Stimulated activated CD8-positive, alpha-beta memory T cell treated with anti-CD3 and anti-CD28 coated beads, Interleukin-15, amount 100 ng/mL, for 24 hours (primary cell): ENCODE data around the gene SRR.

Source experiments
- DNase-seq: peaks from one replicate; pipeline ENCODE4 v3.0.0-alpha.2; 2020; ENCODE audit warnings: low read depth

The SRR gene

DNA sequence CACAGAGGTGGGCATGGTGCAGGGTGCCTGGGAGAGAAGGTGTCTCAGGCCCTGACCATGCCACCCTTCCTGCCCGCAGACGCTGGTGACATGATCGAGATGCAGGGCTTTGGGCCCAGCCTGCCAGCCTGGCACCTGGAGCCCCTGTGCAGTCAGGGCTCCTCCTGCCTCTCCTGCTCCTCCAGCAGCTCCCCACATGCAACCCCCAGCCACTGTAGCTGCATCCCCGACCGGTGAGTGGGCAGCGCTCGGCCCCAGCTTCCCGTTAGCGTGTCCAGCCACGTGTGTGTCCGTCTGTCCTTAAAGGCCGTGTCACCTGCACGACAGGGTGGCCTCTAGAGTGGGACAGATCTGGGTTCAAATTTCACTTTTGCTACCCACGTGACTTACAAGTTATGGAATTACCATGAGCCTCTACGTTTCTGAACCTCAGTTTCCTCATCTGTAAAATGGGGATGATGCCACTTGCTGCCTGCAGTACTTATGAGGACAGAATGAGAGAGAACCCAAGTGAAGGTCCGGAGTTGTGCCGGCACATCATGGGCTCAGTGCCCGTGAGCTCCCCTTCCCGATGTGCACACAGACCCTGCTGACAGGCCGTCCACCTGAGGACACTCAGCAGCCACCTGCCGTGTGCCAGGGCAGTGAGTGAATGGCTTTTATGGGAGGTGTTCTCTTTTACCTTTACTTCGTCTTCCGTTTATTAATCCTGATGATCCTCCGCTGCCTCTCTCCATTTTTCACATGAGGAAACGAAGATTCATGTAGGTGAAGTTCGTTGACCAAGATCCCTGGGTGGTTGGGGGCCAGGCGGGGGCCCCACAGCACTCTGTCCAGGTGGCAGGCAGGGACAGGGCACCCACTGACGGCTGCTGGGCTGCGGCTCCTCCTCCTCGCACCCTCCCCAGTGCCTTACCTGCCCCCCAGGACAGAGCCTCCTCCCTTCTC is 67.7 kb downstream of the SRR start:
- no peak for DNase-seq

DNA sequence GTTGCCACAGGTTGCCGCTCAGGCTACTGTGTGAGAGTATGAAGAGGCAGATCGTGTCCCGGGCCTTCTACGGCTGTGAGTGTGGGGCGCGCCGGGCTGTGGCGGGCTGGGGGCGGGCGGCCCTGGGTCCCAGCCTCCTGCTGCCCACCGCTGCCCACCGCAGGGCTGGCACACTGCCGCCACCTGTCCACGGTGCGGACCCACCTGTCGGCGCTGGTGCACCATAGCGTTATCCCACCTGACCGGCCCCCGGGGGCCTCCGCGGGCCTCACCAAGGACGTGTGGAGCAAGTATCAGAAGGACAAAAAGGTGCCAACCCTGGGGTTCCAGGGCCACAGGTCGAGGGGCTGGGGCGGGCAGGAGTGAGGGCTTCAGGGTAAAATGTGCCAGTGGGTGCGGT is 68.4 kb downstream of the SRR start:
- no peak for DNase-seq

DNA sequence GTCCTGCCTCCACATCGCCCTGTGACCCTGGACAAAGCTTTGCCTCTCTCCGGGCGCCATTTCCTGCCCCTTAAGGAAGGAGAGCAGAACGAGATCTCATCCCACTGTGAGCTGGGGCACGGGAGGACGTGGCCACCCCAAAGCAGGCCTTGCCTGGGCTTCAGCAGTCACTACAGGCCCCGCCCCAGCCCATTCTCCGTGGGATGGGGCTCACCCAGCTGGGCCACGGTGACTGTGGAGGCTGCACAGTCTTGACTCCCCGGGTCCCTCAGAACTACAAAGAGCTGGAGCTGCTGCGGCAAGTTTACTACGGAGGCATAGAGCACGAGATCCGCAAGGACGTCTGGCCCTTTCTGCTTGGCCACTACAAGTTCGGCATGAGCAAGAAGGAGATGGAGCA is 68.9 kb downstream of the SRR start:
- no peak for DNase-seq

DNA sequence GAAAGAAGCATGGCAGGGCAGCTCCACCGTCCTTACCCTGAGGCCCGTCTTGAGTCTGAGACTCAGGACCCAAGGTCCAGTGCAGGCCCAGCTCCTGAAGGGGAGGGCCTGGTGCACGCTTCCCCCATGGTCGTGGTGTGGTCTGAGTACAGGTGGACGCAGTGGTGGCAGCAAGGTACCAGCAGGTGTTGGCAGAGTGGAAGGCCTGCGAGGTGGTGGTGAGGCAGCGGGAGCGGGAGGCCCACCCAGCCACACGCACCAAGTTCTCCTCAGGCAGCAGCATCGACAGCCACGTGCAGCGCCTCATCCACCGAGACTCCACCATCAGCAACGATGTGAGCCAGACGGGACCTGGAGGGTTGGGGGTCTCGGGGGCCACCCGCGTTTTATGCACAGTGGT is 69.4 kb downstream of the SRR start:
- DNase-seq: no peak
